ENCODE data around the gene KRTAP20-4. TPM values are rescaled to one million over a fixed set of nuclear protein-coding genes. Genes with fewer than 3 reads are reported as not detected.

Gene KRTAP20-4
- total RNA-seq, 1 donor from 2014 or later: not detected

- ATAC-seq (no peak), DNase-seq (ENCODE audit: missing footprints) (no peak)
- intact Hi-C loops (cut with DNase I): no loop called here
These were observed 18.3 kb downstream of the KRTAP20-4 start for GRCh38 chr21:30638686-30639085.

GRCh38 chr21:30642564-30642963, 22.1 kb downstream of the KRTAP20-4 start, which contains the start of gene KRTAP20-3:
Gene KRTAP20-3, plus strand, starts transcription at chr21:30642864.
- intact Hi-C loops (cut with DNase I): no loop called here
- DNase-seq (ENCODE audit: missing footprints) (no peak), ATAC-seq (no peak)

- intact Hi-C loops (cut with DNase I): no loop called here
These were observed 26.5 kb downstream of the KRTAP20-4 start for GRCh38 chr21:30646904-30647414.

GRCh38 chr21:30652891-30653290, 32.5 kb downstream of the KRTAP20-4 start:
- DNase-seq (ENCODE audit: missing footprints): no peak
- no peak for ATAC-seq
- intact Hi-C loops (cut with DNase I): no loop called here

More at GRCh38 chr21:30646904-30647414, 26.5 kb downstream of the KRTAP20-4 start:
- ATAC-seq: no peak
- DNase-seq (ENCODE audit: missing footprints): no peak

- intact Hi-C loops (cut with DNase I): no loop called here
- ATAC-seq (no peak), DNase-seq (ENCODE audit: missing footprints) (no peak)
These were observed 48.3 kb downstream of the KRTAP20-4 start for GRCh38 chr21:30668776-30669175.

Other genes with a start within 250 kb of the KRTAP20-4 start
- gene KRTAP13-2, start 248.4 kb upstream of the KRTAP20-4 start, total RNA-seq: not detected
- gene KRTAP13-1, start 224.6 kb upstream of the KRTAP20-4 start, total RNA-seq: not detected
- gene KRTAP13-3, start 194.7 kb upstream of the KRTAP20-4 start, total RNA-seq: not detected
- not detected for gene KRTAP13-4, start 190.4 kb upstream of the KRTAP20-4 start, total RNA-seq
- not detected for gene KRTAP15-1, start 180.4 kb upstream of the KRTAP20-4 start, total RNA-seq
- gene KRTAP19-1, start 140.3 kb upstream of the KRTAP20-4 start, total RNA-seq: not detected
- not detected for gene KRTAP19-2, start 133.2 kb upstream of the KRTAP20-4 start, total RNA-seq
- gene KRTAP19-3, start 128.6 kb upstream of the KRTAP20-4 start, total RNA-seq: not detected
- gene KRTAP19-4, start 123.5 kb upstream of the KRTAP20-4 start, total RNA-seq: not detected
- not detected for gene KRTAP19-5, start 118.5 kb upstream of the KRTAP20-4 start, total RNA-seq
- gene KRTAP19-6, start 78.8 kb upstream of the KRTAP20-4 start, total RNA-seq: not detected
- gene KRTAP19-7, start 59.3 kb upstream of the KRTAP20-4 start, total RNA-seq: not detected
- gene KRTAP22-2, start 30.2 kb upstream of the KRTAP20-4 start, total RNA-seq: not detected
- not detected for gene KRTAP6-3, start 28.2 kb upstream of the KRTAP20-4 start, total RNA-seq
- gene KRTAP6-2, start 21.7 kb upstream of the KRTAP20-4 start, total RNA-seq: not detected
- not detected for gene KRTAP22-1, start 19.5 kb upstream of the KRTAP20-4 start, total RNA-seq
- gene KRTAP6-1, start 6.7 kb upstream of the KRTAP20-4 start, total RNA-seq: not detected
- gene KRTAP20-1, start 4.2 kb upstream of the KRTAP20-4 start, total RNA-seq: not detected
- gene KRTAP20-2, start 14.6 kb downstream of the KRTAP20-4 start, total RNA-seq: not detected
- not detected for gene KRTAP20-3, start 22.2 kb downstream of the KRTAP20-4 start, total RNA-seq
- not detected for gene KRTAP21-3, start 98.2 kb downstream of the KRTAP20-4 start, total RNA-seq
- not detected for gene KRTAP21-2, start 126.6 kb downstream of the KRTAP20-4 start, total RNA-seq
- not detected for gene KRTAP21-1, start 134.8 kb downstream of the KRTAP20-4 start, total RNA-seq
- gene KRTAP8-1, start 192.6 kb downstream of the KRTAP20-4 start, total RNA-seq: not detected
- not detected for gene KRTAP7-1, start 209.1 kb downstream of the KRTAP20-4 start, total RNA-seq

All from Right ventricle myocardium inferior (tissue), 1 donor.